Panc1 (cell line): ENCODE results near the gene TMEM254.

Experiments
- POLR2AphosphoS5 ChIP-seq: IDR thresholded peaks from 2 replicates; pipeline ENCODE4 v1.6.1; 2012; ENCODE audit warnings: mild to moderate bottlenecking, low read depth, low read length, moderate library complexity
- SIN3A ChIP-seq: IDR thresholded peaks from 2 replicates; pipeline ENCODE4 v1.6.1; 2012; ENCODE audit warnings: low read depth, mild to moderate bottlenecking, low read length, moderate library complexity, borderline replicate concordance; ENCODE audit not compliant: insufficient read depth
- TCF7L2 ChIP-seq: IDR thresholded peaks from 2 replicates; pipeline ENCODE4 v1.6.1; 2011; ENCODE audit warnings: mild to moderate bottlenecking, low read depth, low read length, inconsistent platforms
- TF ChIP-seq, protein P1 (sequence below): fragments of 450-650 bp; IDR thresholded peaks from 2 replicates; pipeline ENCODE4 v1.5.1; 2017; ENCODE audit warnings: mild to moderate bottlenecking
- TF ChIP-seq, protein P2 (sequence below), 2 experiments: IDR thresholded peaks; 2 replicates each; pipeline ENCODE4 v1.6.1; 2011 to 2012; ENCODE audit warnings: low read depth in 2 of 2, control low read depth in 1 of 2, low read length in 1 of 2, mild to moderate bottlenecking in 1 of 2, moderate library complexity in 1 of 2; ENCODE audit not compliant: insufficient read depth in 1 of 2

DNA sequence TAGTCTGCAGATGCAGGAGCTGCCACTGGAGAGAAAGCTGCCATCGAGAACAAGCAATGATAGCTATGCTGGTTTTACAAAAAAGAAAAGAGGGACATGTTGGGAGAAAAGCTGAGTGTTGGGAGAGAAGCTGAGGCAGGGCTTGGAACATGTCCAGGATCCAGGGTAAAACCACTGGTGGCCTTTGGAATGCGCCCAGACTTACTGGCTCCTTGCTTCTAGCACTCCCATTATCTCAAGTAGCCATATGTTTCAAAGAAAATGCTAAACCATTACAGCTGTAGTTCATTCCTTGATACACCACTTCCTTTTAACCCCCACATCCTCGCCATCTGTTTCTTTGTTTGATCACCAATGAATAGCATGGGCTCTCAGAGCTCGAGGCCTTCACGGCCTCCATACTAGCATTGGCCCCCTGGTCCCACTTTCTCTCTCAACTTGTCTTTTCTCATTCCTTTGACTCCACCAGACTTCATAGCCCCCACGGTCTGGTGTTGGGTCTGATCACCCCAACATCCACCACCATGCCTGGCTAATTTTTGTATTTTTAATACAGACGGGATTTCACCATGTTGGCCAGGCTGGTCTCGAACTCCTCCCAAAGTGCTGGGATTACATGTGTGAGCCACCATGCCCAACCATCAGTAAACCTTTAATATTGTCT lies 30.2 kb downstream of the TMEM254 start:
- TF ChIP-seq, protein P1, sequence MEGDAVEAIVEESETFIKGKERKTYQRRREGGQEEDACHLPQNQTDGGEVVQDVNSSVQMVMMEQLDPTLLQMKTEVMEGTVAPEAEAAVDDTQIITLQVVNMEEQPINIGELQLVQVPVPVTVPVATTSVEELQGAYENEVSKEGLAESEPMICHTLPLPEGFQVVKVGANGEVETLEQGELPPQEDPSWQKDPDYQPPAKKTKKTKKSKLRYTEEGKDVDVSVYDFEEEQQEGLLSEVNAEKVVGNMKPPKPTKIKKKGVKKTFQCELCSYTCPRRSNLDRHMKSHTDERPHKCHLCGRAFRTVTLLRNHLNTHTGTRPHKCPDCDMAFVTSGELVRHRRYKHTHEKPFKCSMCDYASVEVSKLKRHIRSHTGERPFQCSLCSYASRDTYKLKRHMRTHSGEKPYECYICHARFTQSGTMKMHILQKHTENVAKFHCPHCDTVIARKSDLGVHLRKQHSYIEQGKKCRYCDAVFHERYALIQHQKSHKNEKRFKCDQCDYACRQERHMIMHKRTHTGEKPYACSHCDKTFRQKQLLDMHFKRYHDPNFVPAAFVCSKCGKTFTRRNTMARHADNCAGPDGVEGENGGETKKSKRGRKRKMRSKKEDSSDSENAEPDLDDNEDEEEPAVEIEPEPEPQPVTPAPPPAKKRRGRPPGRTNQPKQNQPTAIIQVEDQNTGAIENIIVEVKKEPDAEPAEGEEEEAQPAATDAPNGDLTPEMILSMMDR = no peak
- TF ChIP-seq POLR2AphosphoS5 = no peak
- TF ChIP-seq, protein P2, sequence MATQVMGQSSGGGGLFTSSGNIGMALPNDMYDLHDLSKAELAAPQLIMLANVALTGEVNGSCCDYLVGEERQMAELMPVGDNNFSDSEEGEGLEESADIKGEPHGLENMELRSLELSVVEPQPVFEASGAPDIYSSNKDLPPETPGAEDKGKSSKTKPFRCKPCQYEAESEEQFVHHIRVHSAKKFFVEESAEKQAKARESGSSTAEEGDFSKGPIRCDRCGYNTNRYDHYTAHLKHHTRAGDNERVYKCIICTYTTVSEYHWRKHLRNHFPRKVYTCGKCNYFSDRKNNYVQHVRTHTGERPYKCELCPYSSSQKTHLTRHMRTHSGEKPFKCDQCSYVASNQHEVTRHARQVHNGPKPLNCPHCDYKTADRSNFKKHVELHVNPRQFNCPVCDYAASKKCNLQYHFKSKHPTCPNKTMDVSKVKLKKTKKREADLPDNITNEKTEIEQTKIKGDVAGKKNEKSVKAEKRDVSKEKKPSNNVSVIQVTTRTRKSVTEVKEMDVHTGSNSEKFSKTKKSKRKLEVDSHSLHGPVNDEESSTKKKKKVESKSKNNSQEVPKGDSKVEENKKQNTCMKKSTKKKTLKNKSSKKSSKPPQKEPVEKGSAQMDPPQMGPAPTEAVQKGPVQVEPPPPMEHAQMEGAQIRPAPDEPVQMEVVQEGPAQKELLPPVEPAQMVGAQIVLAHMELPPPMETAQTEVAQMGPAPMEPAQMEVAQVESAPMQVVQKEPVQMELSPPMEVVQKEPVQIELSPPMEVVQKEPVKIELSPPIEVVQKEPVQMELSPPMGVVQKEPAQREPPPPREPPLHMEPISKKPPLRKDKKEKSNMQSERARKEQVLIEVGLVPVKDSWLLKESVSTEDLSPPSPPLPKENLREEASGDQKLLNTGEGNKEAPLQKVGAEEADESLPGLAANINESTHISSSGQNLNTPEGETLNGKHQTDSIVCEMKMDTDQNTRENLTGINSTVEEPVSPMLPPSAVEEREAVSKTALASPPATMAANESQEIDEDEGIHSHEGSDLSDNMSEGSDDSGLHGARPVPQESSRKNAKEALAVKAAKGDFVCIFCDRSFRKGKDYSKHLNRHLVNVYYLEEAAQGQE (IDR thresholded peaks at IDR 0.05; ENCODE audit: insufficient read depth in 1 of 2, low read depth in 2 of 2, low read length in 1 of 2) = no peak
- TF ChIP-seq TCF7L2 = no peak
- TF ChIP-seq SIN3A = no peak
